ENCODE measurements around the gene CREB3L1. TPM values are rescaled to one million over a fixed set of nuclear protein-coding genes. Genes with fewer than 3 reads are reported as not detected.
A peak's percentile ranks its signal among the peaks of the same experiment; 100 is the strongest.

Gene CREB3L1
- 0.13 TPM in 1 of 2 replicates, not detected in the other for total RNA-seq (2014; rRNA removed; shearing (Covaris generic))
- polyA plus RNA-seq (2015; cell fraction: cytosol; rRNA removed) = not detected in 2 replicates
- 0.25 TPM in 1 of 2 replicates, not detected in the other for polyA plus RNA-seq (2015; cell fraction: nucleus; rRNA removed)

GRCh38 chr11:46277622-46278386, at the start of gene CREB3L1:
Gene CREB3L1 (plus strand): TSS chr11:46277662. CDS start chr11:46278112, 450 bp downstream.
- no peak for DNase-seq (ENCODE audit: low read depth, low spot score)
- in situ Hi-C loops (cut with HindIII; ENCODE audit: low pct_unique_long_range_greater_than_20kb, low sequenced_read_pairs) = no loop called here

- in situ Hi-C loops (cut with HindIII; ENCODE audit: low pct_unique_long_range_greater_than_20kb, low sequenced_read_pairs) = no loop called here
- DNase-seq (ENCODE audit: low read depth, low spot score) = no peak
Observed at GRCh38 chr11:46229230-46229629, 48.2 kb upstream of the CREB3L1 start.

- in situ Hi-C loops (cut with HindIII; ENCODE audit: low pct_unique_long_range_greater_than_20kb, low sequenced_read_pairs) = no loop called here
- DNase-seq (ENCODE audit: low read depth, low spot score) = no peak
Observed at GRCh38 chr11:46234311-46234710, 43.2 kb upstream of the CREB3L1 start.

- in situ Hi-C loops (cut with HindIII; ENCODE audit: low pct_unique_long_range_greater_than_20kb, low sequenced_read_pairs) = no loop called here
- no peak for DNase-seq (ENCODE audit: low read depth, low spot score)
Observed at GRCh38 chr11:46235777-46236688, 41.4 kb upstream of the CREB3L1 start.

GRCh38 chr11:46236918-46237247, 40.6 kb upstream of the CREB3L1 start:
- in situ Hi-C loops (cut with HindIII; ENCODE audit: low pct_unique_long_range_greater_than_20kb, low sequenced_read_pairs) = no loop called here

GRCh38 chr11:46237248-46238077, 40.0 kb upstream of the CREB3L1 start:
- in situ Hi-C loops (cut with HindIII; ENCODE audit: low pct_unique_long_range_greater_than_20kb, low sequenced_read_pairs) = no loop called here
- DNase-seq (ENCODE audit: low read depth, low spot score) = no peak

More at GRCh38 chr11:46236918-46237247, 40.6 kb upstream of the CREB3L1 start:
- no peak for DNase-seq (ENCODE audit: low read depth, low spot score)

GRCh38 chr11:46238078-46238966, 39.1 kb upstream of the CREB3L1 start:
- in situ Hi-C loops (cut with HindIII; ENCODE audit: low pct_unique_long_range_greater_than_20kb, low sequenced_read_pairs) = no loop called here
- no peak for DNase-seq (ENCODE audit: low read depth, low spot score)

- in situ Hi-C loops (cut with HindIII; ENCODE audit: low pct_unique_long_range_greater_than_20kb, low sequenced_read_pairs) = no loop called here
Observed at GRCh38 chr11:46238967-46239800, 38.3 kb upstream of the CREB3L1 start.

GRCh38 chr11:46239801-46240061, 37.7 kb upstream of the CREB3L1 start:
- in situ Hi-C loops (cut with HindIII; ENCODE audit: low pct_unique_long_range_greater_than_20kb, low sequenced_read_pairs) = no loop called here

More at GRCh38 chr11:46238967-46239800, 38.3 kb upstream of the CREB3L1 start:
- peak; percentile 78 for DNase-seq (ENCODE audit: low read depth, low spot score)

GRCh38 chr11:46240371-46240770, 37.1 kb upstream of the CREB3L1 start:
- peak; percentile 31 for DNase-seq (ENCODE audit: low read depth, low spot score)
- in situ Hi-C loops (cut with HindIII; ENCODE audit: low pct_unique_long_range_greater_than_20kb, low sequenced_read_pairs) = no loop called here

More at GRCh38 chr11:46239801-46240061, 37.7 kb upstream of the CREB3L1 start:
- no peak for DNase-seq (ENCODE audit: low read depth, low spot score)

- in situ Hi-C loops (cut with HindIII; ENCODE audit: low pct_unique_long_range_greater_than_20kb, low sequenced_read_pairs) = no loop called here
Observed at GRCh38 chr11:46240861-46241260, 36.6 kb upstream of the CREB3L1 start.

GRCh38 chr11:46242041-46242951, 35.2 kb upstream of the CREB3L1 start:
- DNase-seq (ENCODE audit: low read depth, low spot score) = no peak
- in situ Hi-C loops (cut with HindIII; ENCODE audit: low pct_unique_long_range_greater_than_20kb, low sequenced_read_pairs) = no loop called here

More at GRCh38 chr11:46240861-46241260, 36.6 kb upstream of the CREB3L1 start:
- DNase-seq (ENCODE audit: low read depth, low spot score) = no peak

GRCh38 chr11:46242952-46243795, 34.3 kb upstream of the CREB3L1 start:
- peak; percentile 92 for DNase-seq (ENCODE audit: low read depth, low spot score)
- in situ Hi-C loops (cut with HindIII; ENCODE audit: low pct_unique_long_range_greater_than_20kb, low sequenced_read_pairs) = no loop called here

GRCh38 chr11:46243796-46244109, 33.7 kb upstream of the CREB3L1 start:
- in situ Hi-C loops (cut with HindIII; ENCODE audit: low pct_unique_long_range_greater_than_20kb, low sequenced_read_pairs) = no loop called here
- no peak for DNase-seq (ENCODE audit: low read depth, low spot score)
